Transverse colon (tissue), 4 donors: ENCODE data around the gene NT5C3B. TPM values are rescaled to one million over a fixed set of nuclear protein-coding genes. Genes with fewer than 3 reads are reported as not detected.

Experiments
- DNase-seq: peaks from one replicate; pipeline ENCODE4 v3.0.0-alpha.2; 2019
- H3K27ac ChIP-seq, 4 donors: fragments of 200-600 bp; sonication (generic); 2 replicates each; pipeline ENCODE4 v1.5.1; 2016 to 2018; ENCODE audit warnings: inconsistent platforms in 4 of 4
- H3K27me3 ChIP-seq: fragments of 200-600 bp; sonication (generic); 2 replicates; pipeline ENCODE4 v1.5.1; 2017; ENCODE audit warnings: inconsistent platforms
- H3K36me3 ChIP-seq, 4 donors: fragments of 200-600 bp; sonication (generic); 2 replicates each; pipeline ENCODE4 v1.5.1; 2017 to 2019; ENCODE audit warnings: inconsistent platforms in 4 of 4
- H3K4me1 ChIP-seq, 4 donors: fragments of 200-600 bp; sonication (generic); 2 replicates each; pipeline ENCODE4 v1.5.1; 2017 to 2020; ENCODE audit warnings: inconsistent platforms in 4 of 4
- H3K4me3 ChIP-seq, 4 donors: fragments of 200-600 bp; sonication (generic); 1 replicate in 1 of 4; 2 replicates in 3 of 4; pipeline versions ENCODE4 v1.5.1 to v1.6.1; 2017 to 2019; ENCODE audit warnings: inconsistent platforms in 4 of 4
- H3K9me3 ChIP-seq, 2 donors: fragments of 200-600 bp; sonication (generic); 2 replicates each; pipeline ENCODE4 v1.5.1; 2017 to 2019; ENCODE audit warnings: inconsistent platforms in 2 of 2
- EP300 ChIP-seq: sonication (generic); formaldehyde crosslinking; IDR thresholded peaks from one replicate; pipeline ENCODE4 v1.6.1; 2017; ENCODE audit warnings: antibody characterized with exemption, low read depth
- POLR2A ChIP-seq: fragments of 450-650 bp; IDR thresholded peaks from one replicate; pipeline ENCODE4 v1.6.1; 2016; ENCODE audit warnings: antibody characterized with exemption, mild to moderate bottlenecking, moderate library complexity
- POLR2AphosphoS5 ChIP-seq, 3 donors: sonication (generic); formaldehyde crosslinking; IDR thresholded peaks; one replicate each; pipeline ENCODE4 v1.6.1; 2016; ENCODE audit warnings: antibody characterized with exemption in 3 of 3
- WGBS, 2 donors: methylation state at CpG; one replicate each; pipeline ENCODE4 v1.1.5; 2018; ENCODE audit warnings: low coverage in 1 of 2; 5-methylcytosine and 5-hydroxymethylcytosine counted together
- in situ Hi-C, 4 donors: fragments of 200-750 bp; cut with MboI; loops; one replicate each; pipeline versions ENCODE4 v1.15.0 to v1.15.1; 2017; ENCODE audit warnings: low sequenced_read_pairs in 3 of 4, low pct_ligation_motif_present in 1 of 4, low pct_unique_long_range_greater_than_20kb in 1 of 4
- intact Hi-C: fragments of 100-400 bp; cut with DNase I; formaldehyde crosslinking; loops from one replicate; pipeline ENCODE4 v1.15.1; 2023; ENCODE audit warnings: low total_unique reads
- total RNA-seq, 4 donors: library from RNA; depleted of rRNA; stranded (reverse); fragments of >200 nt; gene quantifications; one replicate each; pipeline ENCODE4 v1.1.0, GENCODE V29; 2016
- TF ChIP-seq, protein P1 (sequence below), 5 experiments: fragments of 200-600 bp in 3 of 5; fragments of 450-650 bp in 2 of 5; sonication (generic) in 3 of 5; IDR thresholded peaks; 1 replicate in 2 of 5; 2 replicates in 3 of 5; pipeline ENCODE4 v1.5.1; 2016 to 2017; ENCODE audit warnings: antibody characterized with exemption in 5 of 5, inconsistent platforms in 3 of 5, mild to moderate bottlenecking in 2 of 5, moderate library complexity in 1 of 5

NT5C3B gene
- total RNA-seq, 4 donors from 2014 or later, result 10.0 to 30.8 (median 24.6) TPM

DNA sequence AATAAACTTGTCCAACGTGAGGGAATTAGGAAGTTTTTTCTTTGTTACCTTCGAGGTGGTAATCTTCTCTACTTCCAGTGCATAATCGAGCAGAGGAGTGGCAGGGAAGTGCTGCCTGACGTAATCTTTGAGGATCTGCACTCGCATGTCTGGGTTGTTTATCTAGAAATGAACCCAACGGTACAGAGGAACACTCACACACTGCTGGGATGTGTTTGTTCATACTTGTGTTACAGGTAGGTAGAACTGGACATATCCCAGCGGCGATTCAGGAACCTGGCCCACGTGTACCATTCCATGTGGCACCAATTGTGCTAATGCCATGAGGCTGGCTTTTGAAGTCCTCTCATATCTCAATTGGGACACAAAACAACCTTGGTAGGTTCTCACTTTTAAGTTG lies 33.4 kb upstream of the NT5C3B start:
- Histone ChIP-seq H3K27me3 (no peaks in the 10 kb centered on the region), H3K4me1 (peaks cover 0 to 3% (median 3%) of the 10 kb centered on the region in 4 donors), H3K27ac (no peak overlapping the region), H3K36me3 (peaks cover 0 to 28% (median 11%) of the 10 kb centered on the region in 4 donors), H3K4me3 (no peak overlapping the region), H3K9me3 (no peaks in the 10 kb centered on the region)
- in situ Hi-C loops, result no loop called here
- intact Hi-C loops, result no loop called here
- WGBS, 2 donors, result 41 to 73% methylated on average over 5 to 9 of the region's 9 CpGs
- no peak for DNase-seq
- TF ChIP-seq, protein P1, sequence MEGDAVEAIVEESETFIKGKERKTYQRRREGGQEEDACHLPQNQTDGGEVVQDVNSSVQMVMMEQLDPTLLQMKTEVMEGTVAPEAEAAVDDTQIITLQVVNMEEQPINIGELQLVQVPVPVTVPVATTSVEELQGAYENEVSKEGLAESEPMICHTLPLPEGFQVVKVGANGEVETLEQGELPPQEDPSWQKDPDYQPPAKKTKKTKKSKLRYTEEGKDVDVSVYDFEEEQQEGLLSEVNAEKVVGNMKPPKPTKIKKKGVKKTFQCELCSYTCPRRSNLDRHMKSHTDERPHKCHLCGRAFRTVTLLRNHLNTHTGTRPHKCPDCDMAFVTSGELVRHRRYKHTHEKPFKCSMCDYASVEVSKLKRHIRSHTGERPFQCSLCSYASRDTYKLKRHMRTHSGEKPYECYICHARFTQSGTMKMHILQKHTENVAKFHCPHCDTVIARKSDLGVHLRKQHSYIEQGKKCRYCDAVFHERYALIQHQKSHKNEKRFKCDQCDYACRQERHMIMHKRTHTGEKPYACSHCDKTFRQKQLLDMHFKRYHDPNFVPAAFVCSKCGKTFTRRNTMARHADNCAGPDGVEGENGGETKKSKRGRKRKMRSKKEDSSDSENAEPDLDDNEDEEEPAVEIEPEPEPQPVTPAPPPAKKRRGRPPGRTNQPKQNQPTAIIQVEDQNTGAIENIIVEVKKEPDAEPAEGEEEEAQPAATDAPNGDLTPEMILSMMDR (IDR thresholded peaks at IDR 0.05), result no peak
- no peak for TF ChIP-seq POLR2AphosphoS5 (IDR thresholded peaks at IDR 0.05)
- TF ChIP-seq POLR2A, result no peak
- no peak for TF ChIP-seq EP300

DNA sequence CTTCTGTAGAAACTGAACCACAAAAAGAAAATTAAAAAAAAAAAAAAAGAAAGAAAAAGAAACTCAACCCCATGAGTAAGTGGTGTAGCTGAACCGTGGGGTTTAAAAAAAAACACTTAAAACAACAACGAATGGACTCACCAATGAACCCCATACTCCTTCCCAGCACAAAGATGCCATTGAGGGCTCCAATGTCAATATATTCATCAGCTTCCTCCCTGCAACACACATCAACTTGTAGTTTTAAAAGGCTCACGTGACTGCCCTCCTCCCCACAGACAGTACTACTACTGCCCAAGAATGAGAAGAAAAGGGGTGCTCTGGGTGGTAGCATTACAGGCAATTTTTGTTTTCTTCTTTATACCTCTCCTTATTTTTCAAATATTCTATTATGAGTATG lies 32.5 kb upstream of the NT5C3B start:
- H3K4me1 ChIP-seq, result peaks cover 8 to 11% (median 11%) of the 10 kb centered on the region in 4 donors
- no peak overlapping the region for H3K27ac ChIP-seq
- TF ChIP-seq EP300, result no peak
- no peak for TF ChIP-seq POLR2A
- TF ChIP-seq, protein P1 (IDR thresholded peaks at IDR 0.05), result no peak
- TF ChIP-seq POLR2AphosphoS5 (IDR thresholded peaks at IDR 0.05), result no peak
- H3K4me3 ChIP-seq, result no peak overlapping the region
- WGBS, 2 donors, result 50 to 66% methylated on average over 2 to 3 of the region's 3 CpGs
- intact Hi-C loops (no loop called here), in situ Hi-C loops (no loop called here)
- no peaks in the 10 kb centered on the region for H3K27me3 ChIP-seq
- no peaks in the 10 kb centered on the region for H3K9me3 ChIP-seq
- no peak for DNase-seq
- peaks cover 0 to 23% (median 8%) of the 10 kb centered on the region in 4 donors for H3K36me3 ChIP-seq

DNA sequence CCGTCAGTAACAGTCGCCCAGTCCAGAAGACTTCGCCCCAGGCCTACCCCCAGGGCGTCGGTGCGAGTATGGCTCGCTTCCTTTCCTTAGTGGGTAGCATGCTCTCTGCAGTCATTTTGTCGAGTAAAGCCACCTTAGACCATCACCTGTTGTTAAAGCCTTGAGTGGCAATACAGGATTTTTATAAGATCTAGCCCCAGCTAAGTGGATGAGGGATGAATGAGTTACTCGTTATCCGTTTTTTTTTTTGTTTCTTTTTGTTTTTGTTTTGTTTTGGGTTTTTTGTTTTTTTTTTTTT lies 29.5 kb upstream of the NT5C3B start:
- in situ Hi-C loops, result no loop called here
- H3K27ac ChIP-seq, result peak overlapping the region; percentile 94 to 98 (median 94)
- 0 to 1% methylated on average over 7 to 9 of the region's 10 CpGs for WGBS, 2 donors
- H3K4me3 ChIP-seq, result peak overlapping the region in 3 of 4 donors; percentile 87 to 100 (median 87)
- H3K27me3 ChIP-seq, result no peaks in the 10 kb centered on the region
- H3K4me1 ChIP-seq, result peaks cover 12 to 37% (median 19%) of the 10 kb centered on the region in 4 donors
- TF ChIP-seq, protein P1 (IDR thresholded peaks at IDR 0.05), result no peak
- TF ChIP-seq EP300 (no peak), POLR2AphosphoS5 (IDR thresholded peaks at IDR 0.05) (no peak), POLR2A (no peak)
- peaks cover 0 to 10% (median 3%) of the 10 kb centered on the region in 4 donors for H3K36me3 ChIP-seq
- no peaks in the 10 kb centered on the region for H3K9me3 ChIP-seq
- intact Hi-C loops, result no loop called here
- no peak for DNase-seq

DNA sequence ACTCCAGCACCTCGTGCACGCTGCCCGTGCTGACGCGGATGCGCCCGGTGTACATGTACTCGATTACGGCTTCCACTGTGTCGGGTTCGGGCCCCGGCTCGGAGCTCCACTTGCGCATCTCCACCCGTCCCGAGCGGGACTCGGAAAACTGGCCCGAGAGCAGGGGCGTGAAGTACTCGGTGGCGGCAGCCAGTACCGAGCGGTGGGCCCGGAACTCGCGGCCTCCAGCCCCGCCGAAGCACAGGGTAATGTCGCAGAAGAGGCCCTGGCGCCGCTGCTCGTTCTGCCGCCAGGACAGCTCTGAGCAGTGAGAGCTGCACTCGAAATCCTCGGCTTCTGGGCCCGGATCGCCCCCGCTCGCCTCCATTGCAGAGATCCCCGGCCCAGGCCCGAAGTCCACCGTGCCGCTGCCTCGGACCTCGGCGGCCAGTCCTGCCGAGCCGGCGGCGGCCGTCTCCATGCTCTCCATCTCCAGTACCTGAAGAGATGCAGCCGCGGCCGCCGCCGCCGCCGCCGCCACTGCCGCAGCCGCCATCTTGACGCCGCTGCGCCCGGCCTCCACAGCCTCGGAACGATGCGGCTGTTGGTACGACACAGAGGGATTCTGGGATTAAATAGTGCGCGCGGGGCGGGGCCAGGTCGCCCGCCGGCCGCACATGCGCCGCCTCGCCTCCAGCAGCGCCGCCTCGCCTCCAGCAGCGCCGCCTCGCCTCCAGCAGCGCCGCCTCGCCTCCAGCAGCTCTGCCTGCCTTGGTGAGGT lies 29.0 kb upstream of the NT5C3B start, which contains the start of gene KLHL11:
TSS of gene KLHL11 (minus strand) at position 588 of the 760 bp plus-strand sequence. CDS start at position 535, 53 bp downstream.
- Histone ChIP-seq H3K4me1 (peaks cover 12 to 37% (median 19%) of the 10 kb centered on the region in 4 donors), H3K27ac (peak within 1 kb of the TSS; percentile 94 to 98 (median 94)), H3K36me3 (peaks cover 0 to 10% (median 3%) of the 10 kb centered on the region in 4 donors), H3K9me3 (no peaks in the 10 kb centered on the region), H3K27me3 (no peaks in the 10 kb centered on the region), H3K4me3 (peak within 1 kb of the TSS; percentile 70 to 100 (median 87))
- intact Hi-C loops (no loop called here), in situ Hi-C loops (no loop called here)
- WGBS, 2 donors, result 1% methylated on average over 57 of the region's 90 CpGs; no CpG with 5 or more reads in 1 of the 2 donors
- DNase-seq, result peak; percentile 93
- no peak for TF ChIP-seq EP300
- TF ChIP-seq, protein P1 (IDR thresholded peaks at IDR 0.05), result peak in 1 of 5 experiments; percentile 11
- TF ChIP-seq POLR2A, result peak; percentile 86
- peak; percentile 83 to 94 (median 90) for TF ChIP-seq POLR2AphosphoS5 (IDR thresholded peaks at IDR 0.05)
